ENCODE results near the gene TYMP. TPM values are rescaled to one million over a fixed set of nuclear protein-coding genes. Genes with fewer than 3 reads are reported as not detected.
"Not testable (repeated sequence)": the region's sequence is repeated elsewhere in the genome, so short reads cannot be mapped to it uniquely, and the experiment has no call there.

The TYMP gene
- total RNA-seq, 1 experiment from 2014 or later = 0.58 TPM

GRCh38 chr22:50522208-50522805 lies 7.5 kb downstream of the TYMP start:
- intact Hi-C loops (cut with micrococcal nuclease; ENCODE audit: unreplicated experiment) = no loop called here
- H3K36me3 ChIP-seq (ENCODE audit: insufficient read depth, low read length, poor library complexity, severe bottlenecking) = peaks cover 63% of the 10 kb centered on the region
- H3K4me1 ChIP-seq (ENCODE audit: insufficient read depth, low read length, poor library complexity, severe bottlenecking) = peaks cover 14% of the 10 kb centered on the region
- ChIA-PET POLR2A (ENCODE audit: low non-redundant PET) (interaction anchor here (0.6 kb wide), 1 partner anchor 14 kb away, joined by 4 read pairs; the partner anchor contains the start of genes LMF2 and NCAPH2), CTCF (no interaction called here)
- H3K9me3 ChIP-seq (ENCODE audit: low read depth, low read length, poor library complexity, severe bottlenecking) = no peaks in the 10 kb centered on the region
- H3K27ac ChIP-seq (ENCODE audit: low read depth, low read length, poor library complexity, severe bottlenecking) = no peak overlapping the region
- no peak for TF ChIP-seq CTCF (conservative IDR thresholded peaks at IDR 0.05; ENCODE audit: low read depth, low read length)
- TF ChIP-seq EZH2 (IDR thresholded peaks at IDR 0.05; ENCODE audit: borderline replicate concordance, low read depth, low read length, poor library complexity, severe bottlenecking) = no peak
- DNase-seq (ENCODE audit: low spot score) = no peak
- no peak overlapping the region for H3K4me3 ChIP-seq (ENCODE audit: low read depth, low read length, poor library complexity, severe bottlenecking)
- no TSS peak for BruUV-seq (replicated peaks)
- no peaks in the 10 kb centered on the region for H3K27me3 ChIP-seq (replicated peaks; ENCODE audit: insufficient read depth, low read depth, low read length, poor library complexity)

DNA sequence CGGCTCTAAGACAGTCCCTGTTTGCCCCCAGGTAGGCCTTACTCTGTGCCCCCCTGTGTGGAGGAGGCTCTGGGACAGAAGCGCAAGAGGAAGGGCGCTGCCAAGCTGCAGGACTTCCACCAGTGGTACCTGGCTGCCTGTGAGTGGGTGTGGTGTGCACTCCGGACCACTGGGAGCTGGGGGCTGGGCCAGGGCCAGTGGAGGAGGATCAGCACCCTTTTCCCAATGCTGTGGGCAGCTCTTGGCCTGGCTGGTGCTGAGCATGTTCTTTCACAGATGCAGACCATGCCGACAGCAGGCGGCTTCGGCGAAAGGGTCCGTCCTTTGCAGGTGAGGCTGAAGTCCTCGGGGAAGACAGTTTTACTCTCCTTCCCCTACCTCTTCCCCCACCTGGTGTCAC lies 8.1 kb downstream of the TYMP start:
- Histone ChIP-seq H3K4me1 (ENCODE audit: insufficient read depth, low read length, poor library complexity, severe bottlenecking) (peaks cover 12% of the 10 kb centered on the region), H3K27ac (ENCODE audit: low read depth, low read length, poor library complexity, severe bottlenecking) (no peak overlapping the region), H3K4me3 (ENCODE audit: low read depth, low read length, poor library complexity, severe bottlenecking) (no peak overlapping the region), H3K27me3 (replicated peaks; ENCODE audit: insufficient read depth, low read depth, low read length, poor library complexity) (no peaks in the 10 kb centered on the region), H3K36me3 (ENCODE audit: insufficient read depth, low read length, poor library complexity, severe bottlenecking) (peaks cover 69% of the 10 kb centered on the region), H3K9me3 (ENCODE audit: low read depth, low read length, poor library complexity, severe bottlenecking) (no peaks in the 10 kb centered on the region)
- POLR2A ChIA-PET (ENCODE audit: low non-redundant PET) = no interaction called here
- no peak for TF ChIP-seq CTCF (conservative IDR thresholded peaks at IDR 0.05; ENCODE audit: low read depth, low read length)
- TF ChIP-seq EZH2 (IDR thresholded peaks at IDR 0.05; ENCODE audit: borderline replicate concordance, low read depth, low read length, poor library complexity, severe bottlenecking) = no peak
- CTCF ChIA-PET = no interaction called here
- DNase-seq (ENCODE audit: low spot score) = no peak
- BruUV-seq (replicated peaks) = no TSS peak
- intact Hi-C loops (cut with micrococcal nuclease; ENCODE audit: unreplicated experiment) = no loop called here

DNA sequence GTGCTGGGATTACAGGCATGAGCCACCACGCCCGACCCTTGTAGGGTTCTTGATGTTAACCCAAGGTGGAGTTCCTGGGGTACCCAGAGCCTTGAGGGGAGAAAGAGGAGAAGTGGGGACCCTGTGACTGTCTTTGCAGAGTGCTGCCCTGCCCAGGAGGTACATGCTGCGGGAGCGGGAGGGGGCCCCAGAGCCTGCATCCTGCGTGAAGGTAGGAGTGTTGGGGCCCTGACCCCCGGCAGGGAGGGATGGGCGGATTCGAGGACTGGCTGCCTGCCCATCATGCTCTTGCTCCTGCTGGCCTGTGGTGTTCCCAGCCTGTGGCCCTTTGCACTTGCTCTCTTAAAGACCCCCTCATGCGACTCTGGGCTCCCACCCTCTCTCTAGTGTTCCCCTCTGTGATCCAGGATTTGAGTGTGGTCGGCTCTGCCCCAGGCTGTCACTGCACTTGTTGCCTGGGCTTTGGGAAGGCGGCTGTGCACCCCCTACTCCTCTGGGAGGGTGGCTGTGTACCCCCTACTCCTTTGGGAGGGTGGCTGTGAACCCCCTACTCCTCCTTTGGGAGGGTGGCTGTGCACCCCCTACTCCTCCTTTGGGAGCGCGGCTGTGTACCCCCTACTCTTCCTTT lies 8.9 kb downstream of the TYMP start:
- Histone ChIP-seq H3K4me1 (ENCODE audit: insufficient read depth, low read length, poor library complexity, severe bottlenecking) (peaks cover 9% of the 10 kb centered on the region), H3K9me3 (ENCODE audit: low read depth, low read length, poor library complexity, severe bottlenecking) (no peaks in the 10 kb centered on the region), H3K36me3 (ENCODE audit: insufficient read depth, low read length, poor library complexity, severe bottlenecking) (peaks cover 72% of the 10 kb centered on the region), H3K27me3 (replicated peaks; ENCODE audit: insufficient read depth, low read depth, low read length, poor library complexity) (no peaks in the 10 kb centered on the region), H3K27ac (ENCODE audit: low read depth, low read length, poor library complexity, severe bottlenecking) (no peak overlapping the region), H3K4me3 (ENCODE audit: low read depth, low read length, poor library complexity, severe bottlenecking) (no peak overlapping the region)
- no TSS peak for BruUV-seq (replicated peaks)
- ChIA-PET CTCF (no interaction called here), POLR2A (ENCODE audit: low non-redundant PET) (no interaction called here)
- intact Hi-C loops (cut with micrococcal nuclease; ENCODE audit: unreplicated experiment) = no loop called here
- TF ChIP-seq CTCF (conservative IDR thresholded peaks at IDR 0.05; ENCODE audit: low read depth, low read length) (no peak), EZH2 (IDR thresholded peaks at IDR 0.05; ENCODE audit: borderline replicate concordance, low read depth, low read length, poor library complexity, severe bottlenecking) (no peak)
- DNase-seq (ENCODE audit: low spot score) = no peak

DNA sequence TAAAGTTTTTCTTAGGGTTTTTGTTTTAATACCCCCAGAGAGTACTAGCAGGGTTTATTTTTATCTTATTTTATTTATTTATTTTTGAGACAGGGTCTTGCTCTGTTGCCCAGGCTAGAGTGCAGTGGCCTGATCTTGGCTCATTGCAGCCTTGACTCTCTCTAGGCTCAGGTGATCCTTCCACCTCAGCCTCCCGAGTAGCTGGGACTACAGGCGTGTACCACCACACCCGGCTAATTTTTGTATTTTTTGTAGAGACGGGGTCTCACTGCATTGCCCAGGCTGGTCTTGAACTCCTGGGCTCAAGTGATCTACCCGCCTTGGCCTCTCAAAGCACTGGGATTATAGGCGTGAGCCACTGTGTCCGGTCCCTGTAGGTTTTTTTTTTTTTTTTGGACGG lies 9.6 kb downstream of the TYMP start:
- BruUV-seq (replicated peaks); H3K27me3 ChIP-seq (replicated peaks; ENCODE audit: insufficient read depth, low read depth, low read length, poor library complexity); H3K4me1 ChIP-seq (ENCODE audit: insufficient read depth, low read length, poor library complexity, severe bottlenecking); H3K9me3 ChIP-seq (ENCODE audit: low read depth, low read length, poor library complexity, severe bottlenecking); intact Hi-C loops (cut with micrococcal nuclease; ENCODE audit: unreplicated experiment); CTCF ChIA-PET; H3K4me3 ChIP-seq (ENCODE audit: low read depth, low read length, poor library complexity, severe bottlenecking); H3K27ac ChIP-seq (ENCODE audit: low read depth, low read length, poor library complexity, severe bottlenecking); DNase-seq (ENCODE audit: low spot score); POLR2A ChIA-PET (ENCODE audit: low non-redundant PET): not testable (repeated sequence)
- peaks cover 72% of the 10 kb centered on the region for H3K36me3 ChIP-seq (ENCODE audit: insufficient read depth, low read length, poor library complexity, severe bottlenecking)
